Measurements from ENCODE around the gene MED15. TPM values are rescaled to one million over a fixed set of nuclear protein-coding genes. Genes with fewer than 3 reads are reported as not detected.

Gene MED15
- total and polyA plus RNA-seq, 2 of the 8 experiments (the other 6 are each of a cell fraction or from before 2014, with no cell fraction given), result 28.3 to 57.1 TPM

GRCh38 chr22:20569059-20570058 is 61.9 kb downstream of the MED15 start (continued):
- TF ChIP-seq CTBP2 (IDR thresholded peaks at IDR 0.05; ENCODE audit: borderline replicate concordance, insufficient read depth, insufficient read length, low read length) (no peak), SRF (IDR thresholded peaks at IDR 0.05; ENCODE audit: low read depth, low read length) (no peak), ASH2L (IDR thresholded peaks at IDR 0.05; ENCODE audit: low read length) (no peak)
- TF ChIP-seq, protein P1, sequence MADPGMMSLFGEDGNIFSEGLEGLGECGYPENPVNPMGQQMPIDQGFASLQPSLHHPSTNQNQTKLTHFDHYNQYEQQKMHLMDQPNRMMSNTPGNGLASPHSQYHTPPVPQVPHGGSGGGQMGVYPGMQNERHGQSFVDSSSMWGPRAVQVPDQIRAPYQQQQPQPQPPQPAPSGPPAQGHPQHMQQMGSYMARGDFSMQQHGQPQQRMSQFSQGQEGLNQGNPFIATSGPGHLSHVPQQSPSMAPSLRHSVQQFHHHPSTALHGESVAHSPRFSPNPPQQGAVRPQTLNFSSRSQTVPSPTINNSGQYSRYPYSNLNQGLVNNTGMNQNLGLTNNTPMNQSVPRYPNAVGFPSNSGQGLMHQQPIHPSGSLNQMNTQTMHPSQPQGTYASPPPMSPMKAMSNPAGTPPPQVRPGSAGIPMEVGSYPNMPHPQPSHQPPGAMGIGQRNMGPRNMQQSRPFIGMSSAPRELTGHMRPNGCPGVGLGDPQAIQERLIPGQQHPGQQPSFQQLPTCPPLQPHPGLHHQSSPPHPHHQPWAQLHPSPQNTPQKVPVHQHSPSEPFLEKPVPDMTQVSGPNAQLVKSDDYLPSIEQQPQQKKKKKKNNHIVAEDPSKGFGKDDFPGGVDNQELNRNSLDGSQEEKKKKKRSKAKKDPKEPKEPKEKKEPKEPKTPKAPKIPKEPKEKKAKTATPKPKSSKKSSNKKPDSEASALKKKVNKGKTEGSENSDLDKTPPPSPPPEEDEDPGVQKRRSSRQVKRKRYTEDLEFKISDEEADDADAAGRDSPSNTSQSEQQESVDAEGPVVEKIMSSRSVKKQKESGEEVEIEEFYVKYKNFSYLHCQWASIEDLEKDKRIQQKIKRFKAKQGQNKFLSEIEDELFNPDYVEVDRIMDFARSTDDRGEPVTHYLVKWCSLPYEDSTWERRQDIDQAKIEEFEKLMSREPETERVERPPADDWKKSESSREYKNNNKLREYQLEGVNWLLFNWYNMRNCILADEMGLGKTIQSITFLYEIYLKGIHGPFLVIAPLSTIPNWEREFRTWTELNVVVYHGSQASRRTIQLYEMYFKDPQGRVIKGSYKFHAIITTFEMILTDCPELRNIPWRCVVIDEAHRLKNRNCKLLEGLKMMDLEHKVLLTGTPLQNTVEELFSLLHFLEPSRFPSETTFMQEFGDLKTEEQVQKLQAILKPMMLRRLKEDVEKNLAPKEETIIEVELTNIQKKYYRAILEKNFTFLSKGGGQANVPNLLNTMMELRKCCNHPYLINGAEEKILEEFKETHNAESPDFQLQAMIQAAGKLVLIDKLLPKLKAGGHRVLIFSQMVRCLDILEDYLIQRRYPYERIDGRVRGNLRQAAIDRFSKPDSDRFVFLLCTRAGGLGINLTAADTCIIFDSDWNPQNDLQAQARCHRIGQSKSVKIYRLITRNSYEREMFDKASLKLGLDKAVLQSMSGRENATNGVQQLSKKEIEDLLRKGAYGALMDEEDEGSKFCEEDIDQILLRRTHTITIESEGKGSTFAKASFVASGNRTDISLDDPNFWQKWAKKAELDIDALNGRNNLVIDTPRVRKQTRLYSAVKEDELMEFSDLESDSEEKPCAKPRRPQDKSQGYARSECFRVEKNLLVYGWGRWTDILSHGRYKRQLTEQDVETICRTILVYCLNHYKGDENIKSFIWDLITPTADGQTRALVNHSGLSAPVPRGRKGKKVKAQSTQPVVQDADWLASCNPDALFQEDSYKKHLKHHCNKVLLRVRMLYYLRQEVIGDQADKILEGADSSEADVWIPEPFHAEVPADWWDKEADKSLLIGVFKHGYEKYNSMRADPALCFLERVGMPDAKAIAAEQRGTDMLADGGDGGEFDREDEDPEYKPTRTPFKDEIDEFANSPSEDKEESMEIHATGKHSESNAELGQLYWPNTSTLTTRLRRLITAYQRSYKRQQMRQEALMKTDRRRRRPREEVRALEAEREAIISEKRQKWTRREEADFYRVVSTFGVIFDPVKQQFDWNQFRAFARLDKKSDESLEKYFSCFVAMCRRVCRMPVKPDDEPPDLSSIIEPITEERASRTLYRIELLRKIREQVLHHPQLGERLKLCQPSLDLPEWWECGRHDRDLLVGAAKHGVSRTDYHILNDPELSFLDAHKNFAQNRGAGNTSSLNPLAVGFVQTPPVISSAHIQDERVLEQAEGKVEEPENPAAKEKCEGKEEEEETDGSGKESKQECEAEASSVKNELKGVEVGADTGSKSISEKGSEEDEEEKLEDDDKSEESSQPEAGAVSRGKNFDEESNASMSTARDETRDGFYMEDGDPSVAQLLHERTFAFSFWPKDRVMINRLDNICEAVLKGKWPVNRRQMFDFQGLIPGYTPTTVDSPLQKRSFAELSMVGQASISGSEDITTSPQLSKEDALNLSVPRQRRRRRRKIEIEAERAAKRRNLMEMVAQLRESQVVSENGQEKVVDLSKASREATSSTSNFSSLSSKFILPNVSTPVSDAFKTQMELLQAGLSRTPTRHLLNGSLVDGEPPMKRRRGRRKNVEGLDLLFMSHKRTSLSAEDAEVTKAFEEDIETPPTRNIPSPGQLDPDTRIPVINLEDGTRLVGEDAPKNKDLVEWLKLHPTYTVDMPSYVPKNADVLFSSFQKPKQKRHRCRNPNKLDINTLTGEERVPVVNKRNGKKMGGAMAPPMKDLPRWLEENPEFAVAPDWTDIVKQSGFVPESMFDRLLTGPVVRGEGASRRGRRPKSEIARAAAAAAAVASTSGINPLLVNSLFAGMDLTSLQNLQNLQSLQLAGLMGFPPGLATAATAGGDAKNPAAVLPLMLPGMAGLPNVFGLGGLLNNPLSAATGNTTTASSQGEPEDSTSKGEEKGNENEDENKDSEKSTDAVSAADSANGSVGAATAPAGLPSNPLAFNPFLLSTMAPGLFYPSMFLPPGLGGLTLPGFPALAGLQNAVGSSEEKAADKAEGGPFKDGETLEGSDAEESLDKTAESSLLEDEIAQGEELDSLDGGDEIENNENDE (IDR thresholded peaks at IDR 0.05; ENCODE audit: insufficient replicate concordance, low read length), result no peak

All from H1 (cell line).